ENCODE measurements around the gene EFCAB14.

GRCh38 chr1:46719689-46720088 lies 775 bp upstream of the EFCAB14 start:
- TF ChIP-seq EZH2 (IDR thresholded peaks at IDR 0.05; ENCODE audit: borderline replicate concordance, low read depth, low read length, severe bottlenecking): no peak
- TF ChIP-seq CTCF (IDR thresholded peaks at IDR 0.05; ENCODE audit: borderline replicate concordance, extremely low read depth, low read length, poor library complexity, severe bottlenecking): no peak
